IMR-90 (cell line): ENCODE results near the gene DCP2. TPM values are rescaled to one million over a fixed set of nuclear protein-coding genes. Genes with fewer than 3 reads are reported as not detected.

ENCODE experiments used
- ATAC-seq: fragments of 200-7000 bp; cut with Tn5 transposase; 2 replicates; pipeline ENCODE4 v1.9.1; 2020; ENCODE audit warnings: low read depth, mild to moderate bottlenecking, moderate library complexity
- BruUV-seq: library from RNA; stranded (reverse); fragments of 400-500 nt; replicated peaks from 2 replicates; lab custom pipeline; 2021; lab: Mats Ljungman, UMichigan
- CTCF ChIA-PET: fragments of 300-600 bp; formaldehyde crosslinking; extraction: SDS; loops from one replicate; lab custom pipeline; 2021; ENCODE audit warnings: antibody characterized with exemption; lab: Yijun Ruan, JAX
- POLR2A ChIA-PET: fragments of 300-600 bp; sonication (Branson Sonifier 250); formaldehyde crosslinking; loops from one replicate; lab custom pipeline; 2022; ENCODE audit warnings: antibody characterized with exemption; ENCODE audit not compliant: unreplicated experiment; lab: Charles Lee
- DNase-seq: peaks from one replicate; pipeline ENCODE4 v3.0.0; 2013
- H2AFZ ChIP-seq: replicated peaks from 2 replicates; pipeline ENCODE3; 2013; ENCODE audit warnings: low read length, mild to moderate bottlenecking; ENCODE audit not compliant: poor library complexity
- H2AK5ac ChIP-seq: 2 replicates; pipeline ENCODE4 v1.6.1; 2013; ENCODE audit warnings: low read depth, low read length, inconsistent platforms
- H2AK9ac ChIP-seq: replicated peaks from 2 replicates; pipeline ENCODE3; 2013; ENCODE audit warnings: mild to moderate bottlenecking, low read depth, low read length, moderate library complexity; ENCODE audit not compliant: poor library complexity
- H2BK120ac ChIP-seq: 2 replicates; pipeline ENCODE4 v1.6.1; 2013; ENCODE audit warnings: low read depth, low read length, inconsistent platforms
- H2BK15ac ChIP-seq: 3 replicates; pipeline ENCODE4 v1.6.1; 2013; ENCODE audit warnings: low read depth, low read length, inconsistent platforms
- H2BK20ac ChIP-seq: 2 replicates; pipeline ENCODE4 v1.6.1; 2013; ENCODE audit warnings: low read depth, mild to moderate bottlenecking, inconsistent platforms, low read length, moderate library complexity
- H2BK5ac ChIP-seq: 2 replicates; pipeline ENCODE4 v1.6.1; 2013; ENCODE audit warnings: mild to moderate bottlenecking, low read depth, low read length, inconsistent platforms; ENCODE audit not compliant: poor library complexity, severe bottlenecking
- H3K14ac ChIP-seq: replicated peaks from 2 replicates; pipeline ENCODE4 v1.6.1; 2013; ENCODE audit warnings: low read depth, low read length, inconsistent platforms
- H3K18ac ChIP-seq: 2 replicates; pipeline ENCODE4 v1.6.1; 2013; ENCODE audit warnings: low read depth, low read length, control low read depth
- H3K23ac ChIP-seq: 2 replicates; pipeline ENCODE4 v1.6.1; 2013; ENCODE audit warnings: low read depth, low read length, inconsistent platforms
- H3K27ac ChIP-seq: 2 replicates; pipeline ENCODE4 v1.5.1; 2013; ENCODE audit warnings: mild to moderate bottlenecking, control low read depth, low read length; ENCODE audit not compliant: insufficient read depth
- H3K27me3 ChIP-seq: 2 replicates; pipeline ENCODE4 v1.6.1; 2013; ENCODE audit warnings: low read length; ENCODE audit not compliant: control insufficient read depth, insufficient read depth
- H3K36me3 ChIP-seq: 2 replicates; pipeline ENCODE4 v1.6.1; 2013; ENCODE audit warnings: low read length, mixed read lengths; ENCODE audit not compliant: control insufficient read depth, insufficient read depth
- H3K4ac ChIP-seq: 2 replicates; pipeline ENCODE4 v1.6.1; 2013; ENCODE audit warnings: low read depth, low read length, inconsistent platforms
- H3K4me1 ChIP-seq: 2 replicates; pipeline ENCODE4 v1.6.1; 2013; ENCODE audit warnings: low read length, mixed read lengths; ENCODE audit not compliant: control insufficient read depth, insufficient read depth
- H3K4me2 ChIP-seq: 2 replicates; pipeline ENCODE4 v1.6.1; 2013; ENCODE audit warnings: low read depth, mild to moderate bottlenecking, control low read depth, low read length, moderate library complexity
- H3K4me3 ChIP-seq: 2 replicates; pipeline ENCODE4 v1.5.1; 2013; ENCODE audit warnings: low read depth, mild to moderate bottlenecking, control low read depth, low read length, moderate library complexity; ENCODE audit not compliant: insufficient read depth
- H3K56ac ChIP-seq: 2 replicates; pipeline ENCODE4 v1.6.1; 2013; ENCODE audit warnings: low read length, inconsistent platforms; ENCODE audit not compliant: insufficient read depth; ENCODE audit errors: extremely low read depth
- H3K79me1 ChIP-seq, 2 experiments: 2 replicates each; pipeline ENCODE4 v1.6.1; 2013; ENCODE audit warnings: low read length in 2 of 2, inconsistent platforms in 1 of 2, low read depth in 1 of 2
- H3K9ac ChIP-seq: 2 replicates; pipeline ENCODE4 v1.6.1; 2013; ENCODE audit warnings: low read depth, low read length, control low read depth
- H3K9me1 ChIP-seq: 2 replicates; pipeline ENCODE4 v1.6.1; 2013; ENCODE audit warnings: low read length, inconsistent platforms; ENCODE audit not compliant: insufficient read depth
- H3K9me3 ChIP-seq: 2 replicates; pipeline ENCODE4 v1.6.1; 2013; ENCODE audit warnings: low read length; ENCODE audit not compliant: control insufficient read depth, insufficient read depth
- H4K20me1 ChIP-seq: 2 replicates; pipeline ENCODE4 v1.6.1; 2013; ENCODE audit warnings: low read length, inconsistent platforms; ENCODE audit not compliant: insufficient read depth
- H4K5ac ChIP-seq: 2 replicates; pipeline ENCODE4 v1.6.1; 2013; ENCODE audit warnings: mild to moderate bottlenecking, low read depth, low read length, control low read depth
- H4K8ac ChIP-seq, 2 experiments: 2 replicates each; pipeline ENCODE4 v1.6.1; 2013; ENCODE audit warnings: low read depth in 2 of 2, low read length in 2 of 2, control low read depth in 1 of 2, inconsistent platforms in 1 of 2
- H4K91ac ChIP-seq: 2 replicates; pipeline ENCODE4 v1.6.1; 2013; ENCODE audit warnings: low read depth, low read length, inconsistent platforms; ENCODE audit not compliant: insufficient read depth
- CEBPB ChIP-seq: IDR thresholded peaks from 2 replicates; pipeline ENCODE4 v1.6.1; 2012; ENCODE audit warnings: low read depth, low read length, improper control_type of control experiment
- CHD1 ChIP-seq: IDR thresholded peaks from 2 replicates; pipeline ENCODE4 v1.6.1; 2012; ENCODE audit warnings: low read depth, low read length, improper control_type of control experiment
- FOS ChIP-seq: fragments of 150-350 bp; IDR thresholded peaks from 2 replicates; pipeline ENCODE4 v1.6.1; 2016; ENCODE audit warnings: low read depth, low read length
- MAFK ChIP-seq: IDR thresholded peaks from 2 replicates; pipeline ENCODE4 v1.6.1; 2012; ENCODE audit warnings: low read depth, low read length, improper control_type of control experiment
- RAD21 ChIP-seq: IDR thresholded peaks from 2 replicates; pipeline ENCODE4 v1.6.1; 2012; ENCODE audit warnings: low read length, improper control_type of control experiment
- RCOR1 ChIP-seq: IDR thresholded peaks from 2 replicates; pipeline ENCODE4 v1.6.1; 2012; ENCODE audit warnings: mild to moderate bottlenecking, low read length, improper control_type of control experiment; ENCODE audit not compliant: insufficient replicate concordance
- SMC3 ChIP-seq: fragments of 150-350 bp; IDR thresholded peaks from 2 replicates; pipeline ENCODE4 v1.6.1; 2016; ENCODE audit warnings: low read depth, mild to moderate bottlenecking, antibody characterized with exemption, low read length, moderate library complexity
- WGBS, 2 experiments: methylation state at CpG; one replicate each; pipeline versions ENCODE4 v1.1.5 to v1.1.7; 2013; ENCODE audit warnings: missing lambda C conversion rate in 2 of 2; ENCODE audit not compliant: insufficient read length in 1 of 2; ENCODE audit errors: extremely low coverage in 2 of 2; 5-methylcytosine and 5-hydroxymethylcytosine counted together
- dilution Hi-C: fragments of 300-500 bp; cut with HindIII; formaldehyde crosslinking; loops from one replicate; pipeline ENCODE4 v1.14.3; 2018; ENCODE audit warnings: low sequenced_read_pairs; ENCODE audit not compliant: unreplicated experiment
- in situ Hi-C: fragments of 300-500 bp; cut with MboI; formaldehyde crosslinking; loops from 3 replicates; pipeline ENCODE4 v1.14.3; 2019; ENCODE audit warnings: low sequenced_read_pairs, inconsistent platforms, mixed read lengths
- intact Hi-C: fragments of 100-400 bp; cut with micrococcal nuclease; formaldehyde crosslinking; loops from 2 replicates; pipeline ENCODE4 v1.10.0; 2022
- polyA plus RNA-seq, 3 experiments: library from polyadenylated mRNA; depleted of rRNA; stranded (reverse); fragments of >200 nt; gene quantifications; 2 replicates each; pipeline ENCODE4 v1.2.3, GENCODE V29; 2012; ENCODE audit warnings: low replicate concordance in 1 of 3
- total RNA-seq: library from RNA; depleted of rRNA; stranded (reverse); fragments of >200 nt; gene quantifications from 2 replicates; pipeline ENCODE4 v1.2.3, GENCODE V29; 2012

The DCP2 gene
- total and polyA plus RNA-seq, 2 of the 4 experiments (the other 2 are of a cell fraction): 6.9 to 18.6 TPM

DNA sequence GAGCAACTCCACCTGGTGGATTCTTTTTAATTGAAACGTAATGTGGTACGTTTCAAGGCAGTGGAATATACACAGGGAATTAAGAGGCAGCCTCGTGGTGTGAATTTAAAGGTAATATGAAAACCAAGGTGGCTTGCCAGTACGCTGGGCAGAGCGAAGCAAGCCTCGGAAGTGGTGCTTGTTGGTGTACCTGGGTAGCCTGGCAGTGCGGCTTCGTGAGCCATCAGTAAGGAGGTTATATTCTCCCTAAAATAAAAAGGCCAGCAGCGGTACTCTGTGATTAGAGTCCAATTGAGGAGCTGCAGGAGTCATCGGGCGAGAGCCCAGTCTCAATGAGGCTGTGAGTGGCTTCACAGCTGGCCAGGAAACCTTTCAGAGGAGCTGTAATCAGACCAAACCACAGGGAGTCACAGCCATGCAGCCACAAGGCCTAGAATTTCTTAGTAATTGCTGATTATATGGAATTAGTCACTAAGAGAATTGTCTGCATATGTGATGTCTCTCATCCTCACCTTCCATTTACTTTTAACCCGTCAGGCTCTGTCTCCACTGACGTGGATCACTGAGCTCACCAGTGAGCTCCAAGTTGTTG is 57.7 kb downstream of the DCP2 start:
- H4K20me1 ChIP-seq: no peaks in the 10 kb centered on the region; the same call in 1 of the 2 replicates
- H2BK120ac ChIP-seq: peak overlapping the region; percentile 10; the same call in 1 of the 2 replicates
- H3K36me3 ChIP-seq: peaks cover 23% of the 10 kb centered on the region
- H2BK20ac ChIP-seq: no peak overlapping the region
- dilution Hi-C loops: no loop called here
- H3K27ac ChIP-seq: no peak overlapping the region
- 17% methylated on average over 1 of the region's 13 CpGs; no CpG with 5 or more reads in 1 of the 2 experiments for WGBS, 2 experiments
- peaks cover 15% of the 10 kb centered on the region for H3K9me1 ChIP-seq
- no TSS peak for BruUV-seq
- peak; percentile 63 for ATAC-seq
- H3K14ac ChIP-seq: peak overlapping the region; percentile 21; the same call in 1 of the 2 replicates
- H3K4me3 ChIP-seq: no peak overlapping the region
- H2AK9ac ChIP-seq: no peak overlapping the region
- no peak overlapping the region for H2AK5ac ChIP-seq
- no peak overlapping the region for H3K9ac ChIP-seq
- peaks cover 13% of the 10 kb centered on the region for H3K4me1 ChIP-seq
- H4K91ac ChIP-seq: no peak overlapping the region
- H3K9me3 ChIP-seq: no peaks in the 10 kb centered on the region
- DNase-seq: peak; percentile 95
- in situ Hi-C loops: no loop called here
- H2AFZ ChIP-seq: no peak overlapping the region
- POLR2A ChIA-PET: no interaction called here
- H4K8ac ChIP-seq: no peak overlapping the region; a peak in 1 of 4 replicates
- H3K4ac ChIP-seq: peak overlapping the region; percentile 35; the same call in 1 of the 2 replicates
- no peak overlapping the region for H3K23ac ChIP-seq
- no peak overlapping the region for H2BK15ac ChIP-seq
- TF ChIP-seq RCOR1 (peak; percentile 33), RAD21 (peak; percentile 23; the same call in 1 of the 2 replicates), CHD1 (no peak), CEBPB (0 out of 2 replicates have a peak, but pooled peaks have one; percentile 1), FOS (peak; percentile 81), SMC3 (no peak), MAFK (peak; percentile 58)
- no peaks in the 10 kb centered on the region for H3K27me3 ChIP-seq
- no peak overlapping the region for H3K4me2 ChIP-seq
- no peak overlapping the region for H2BK5ac ChIP-seq
- intact Hi-C loops: loop anchor here (5.0 kb wide), 1 partner anchor 258 kb away; no protein-coding TSS in a partner anchor
- H3K56ac ChIP-seq: no peak overlapping the region
- 0 out of 2 replicates have a peak overlapping the region, but pooled peaks have one; percentile 2 for H3K18ac ChIP-seq
- H3K79me1 ChIP-seq: peaks cover 5 to 8% of the 10 kb centered on the region in 2 experiments; a peak in 3 of 4 replicates
- H4K5ac ChIP-seq: no peak overlapping the region; the same call in 1 of the 2 replicates
- CTCF ChIA-PET: interaction anchor here (0.7 kb wide), 1 partner anchor 393 kb away, joined by 3 read pairs; no protein-coding TSS in a partner anchor
